Measurements from ENCODE around the gene RAB20. TPM values are rescaled to one million over a fixed set of nuclear protein-coding genes. Genes with fewer than 3 reads are reported as not detected.
"Not testable (repeated sequence)": the region's sequence is repeated elsewhere in the genome, so short reads cannot be mapped to it uniquely, and the experiment has no call there.

The RAB20 gene
- polyA plus RNA-seq, 5 donors, result 16.0 to 23.2 (median 20.7) TPM

DNA sequence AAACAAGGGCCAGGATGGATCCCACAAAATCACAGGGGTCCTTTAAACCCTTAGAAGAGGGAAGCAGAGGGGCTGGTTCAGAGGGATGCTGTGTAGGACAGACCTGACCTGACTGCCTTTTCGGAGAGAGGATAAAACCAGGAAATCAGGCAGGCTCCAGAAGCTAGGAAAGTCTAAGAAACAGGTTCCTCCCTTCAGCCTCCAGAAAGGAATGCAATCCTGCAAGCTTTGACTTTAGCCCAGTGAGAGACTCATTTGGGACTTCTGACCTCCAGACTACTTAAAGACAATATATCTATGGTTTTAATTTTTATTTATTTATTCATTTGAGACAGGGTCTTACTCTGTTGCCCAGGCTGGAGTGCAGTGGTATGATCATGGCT, 5.3 kb downstream of the RAB20 start:
- DNase-seq, result no peak

DNA sequence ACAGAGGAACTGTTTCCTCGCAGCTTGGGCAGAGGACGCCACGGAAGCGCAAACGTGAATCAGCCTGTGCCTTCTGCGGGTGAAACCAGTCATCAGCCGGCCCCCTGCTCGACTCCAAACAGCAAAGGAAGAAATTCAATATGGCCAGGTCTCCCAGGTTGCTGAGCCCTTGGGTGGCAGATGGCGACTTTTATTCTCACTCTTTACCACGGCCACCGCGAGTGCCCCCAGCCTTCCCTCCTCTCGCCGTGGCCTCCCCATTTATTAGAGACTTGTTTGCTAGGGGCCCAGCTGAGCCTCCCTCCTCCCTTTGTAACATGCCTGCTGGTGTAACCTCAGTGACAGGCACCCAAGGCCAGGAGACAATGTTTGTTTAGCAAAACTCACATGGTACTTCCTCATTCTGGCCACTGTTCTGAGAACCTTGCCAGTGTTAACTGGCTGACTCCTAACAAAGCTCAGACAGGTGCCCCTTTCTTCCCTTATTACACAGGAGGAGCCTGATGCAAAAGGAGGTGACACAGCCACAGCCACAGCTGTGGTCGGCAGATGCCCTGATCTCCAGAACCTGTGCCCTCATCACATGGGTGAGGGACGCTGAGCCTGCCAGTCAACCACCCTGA, 5.8 kb downstream of the RAB20 start:
- no peak for DNase-seq

DNA sequence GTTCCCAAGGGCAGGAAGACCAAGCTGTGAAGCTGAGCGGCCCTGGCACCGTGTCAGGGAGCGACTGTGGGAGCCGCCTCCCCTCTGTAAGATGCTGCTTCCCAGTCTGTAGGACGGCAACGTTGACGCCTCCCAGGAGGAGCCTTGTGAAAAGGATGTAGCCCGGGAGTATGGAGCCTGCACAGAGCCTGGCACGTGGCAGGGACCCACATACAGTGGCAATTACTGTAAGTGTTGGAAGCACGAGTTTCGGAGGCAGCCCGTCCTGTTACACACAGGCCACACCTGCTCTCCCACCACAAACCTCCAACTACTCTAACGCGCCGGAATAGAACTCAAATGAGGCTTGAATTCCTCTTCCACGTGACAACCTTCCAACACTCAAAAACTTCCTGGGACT, 6.6 kb downstream of the RAB20 start:
- DNase-seq, result no peak

DNA sequence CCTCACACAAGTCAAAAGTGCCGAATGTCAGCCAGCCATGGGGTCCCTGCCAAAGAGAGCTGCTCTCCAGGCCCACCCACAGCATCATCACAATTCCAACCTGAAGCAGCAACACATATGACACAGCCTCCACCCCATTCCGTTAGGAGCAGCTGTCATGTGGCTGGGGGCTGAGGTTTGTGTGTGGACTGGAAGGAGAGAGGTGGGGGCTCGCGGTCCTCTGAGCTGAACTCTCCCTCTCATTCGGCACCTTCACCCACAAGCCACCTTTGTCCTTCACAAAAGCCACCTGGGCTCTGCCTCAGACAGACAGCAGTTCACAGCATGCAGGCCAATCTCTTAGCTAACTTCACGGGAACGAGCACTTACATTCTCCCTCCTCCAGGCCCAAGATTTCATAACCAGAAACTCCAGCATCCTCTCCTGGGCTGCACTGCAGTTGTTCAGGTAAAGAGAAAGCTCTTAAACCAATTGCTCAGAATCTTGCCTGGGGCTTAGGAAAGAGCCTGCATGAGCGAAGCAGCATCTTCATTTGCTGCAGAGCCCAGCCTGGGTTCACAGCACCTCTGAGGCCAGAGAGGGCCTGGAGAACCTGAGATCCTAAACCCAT, 7.2 kb downstream of the RAB20 start:
- DNase-seq, result no peak

DNA sequence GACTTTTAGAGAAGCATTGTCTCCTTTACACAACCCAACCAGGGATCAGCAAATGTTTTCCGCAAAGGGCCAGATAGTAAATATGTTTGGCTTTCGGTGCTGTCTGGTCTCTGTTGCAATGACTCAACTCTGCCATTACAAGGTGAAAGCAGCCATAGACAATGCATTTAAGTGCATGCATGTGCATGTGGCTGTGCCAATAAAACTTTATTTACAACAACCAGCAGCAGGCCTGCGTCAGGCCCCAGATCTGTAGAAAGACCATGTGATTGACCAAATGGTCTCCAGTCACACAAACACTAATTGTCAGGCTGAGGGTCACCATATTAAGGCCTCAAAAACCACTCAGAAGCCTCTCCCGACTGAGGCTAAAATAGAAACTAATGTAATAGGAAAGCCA, 8.1 kb downstream of the RAB20 start:
- DNase-seq, result no peak

DNA sequence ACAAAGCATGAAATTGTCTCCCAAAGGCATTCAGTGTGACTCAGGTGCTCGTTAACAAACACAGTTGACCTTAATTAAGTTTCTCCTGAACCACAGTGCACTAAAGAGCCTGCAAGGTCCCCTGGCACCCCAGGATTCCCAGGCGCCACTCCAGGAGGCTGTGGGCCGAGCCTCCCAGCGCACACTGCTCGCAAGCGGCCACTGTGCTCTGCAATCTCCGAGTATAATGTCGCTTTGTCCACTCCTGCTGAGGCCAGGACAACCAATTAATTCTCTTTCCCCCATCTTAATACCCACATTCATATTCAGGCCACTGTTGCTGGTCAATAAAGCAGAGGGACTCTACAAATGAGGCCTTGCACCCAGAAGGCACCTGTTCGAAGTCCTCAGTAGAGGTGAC, 8.8 kb downstream of the RAB20 start:
- DNase-seq, result no peak

DNA sequence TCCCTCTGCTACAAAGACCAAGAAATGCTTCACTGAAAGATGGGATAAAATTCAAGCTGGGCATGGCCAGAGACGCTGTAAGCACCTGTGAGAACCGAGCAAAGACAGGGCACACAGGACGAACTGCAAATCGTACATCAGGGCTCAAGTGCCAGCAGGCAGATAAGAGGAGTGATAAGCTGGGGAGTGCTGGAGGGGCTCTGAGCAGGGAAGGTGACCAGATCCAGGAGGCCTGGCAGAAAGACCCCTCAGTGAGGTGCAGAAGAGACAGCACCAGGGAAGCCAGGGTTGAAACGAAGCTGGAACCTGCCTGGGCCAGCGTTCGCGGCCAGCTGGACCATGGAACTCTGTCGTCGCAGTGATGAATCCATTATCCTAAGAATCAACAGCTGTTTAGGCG, 10.2 kb downstream of the RAB20 start:
- no peak for DNase-seq

DNA sequence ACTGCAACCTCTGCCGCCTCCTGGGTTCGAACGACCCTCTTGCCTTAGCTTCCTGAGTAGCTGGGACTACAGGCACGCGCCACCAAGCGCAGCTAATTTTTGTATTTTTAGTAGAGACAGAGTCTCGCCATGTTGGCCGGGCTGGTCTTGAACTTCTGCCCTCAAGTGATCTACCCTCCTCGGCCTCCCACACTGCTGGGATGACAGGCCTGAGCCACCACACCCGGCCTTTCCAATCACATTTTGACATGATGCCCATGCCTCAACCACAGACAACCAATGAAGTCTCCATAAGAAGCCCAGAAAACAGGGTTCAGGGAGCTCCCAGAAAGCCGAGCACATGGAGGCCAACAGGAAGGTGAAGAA, 11.7 kb downstream of the RAB20 start:
- DNase-seq, result no peak

DNA sequence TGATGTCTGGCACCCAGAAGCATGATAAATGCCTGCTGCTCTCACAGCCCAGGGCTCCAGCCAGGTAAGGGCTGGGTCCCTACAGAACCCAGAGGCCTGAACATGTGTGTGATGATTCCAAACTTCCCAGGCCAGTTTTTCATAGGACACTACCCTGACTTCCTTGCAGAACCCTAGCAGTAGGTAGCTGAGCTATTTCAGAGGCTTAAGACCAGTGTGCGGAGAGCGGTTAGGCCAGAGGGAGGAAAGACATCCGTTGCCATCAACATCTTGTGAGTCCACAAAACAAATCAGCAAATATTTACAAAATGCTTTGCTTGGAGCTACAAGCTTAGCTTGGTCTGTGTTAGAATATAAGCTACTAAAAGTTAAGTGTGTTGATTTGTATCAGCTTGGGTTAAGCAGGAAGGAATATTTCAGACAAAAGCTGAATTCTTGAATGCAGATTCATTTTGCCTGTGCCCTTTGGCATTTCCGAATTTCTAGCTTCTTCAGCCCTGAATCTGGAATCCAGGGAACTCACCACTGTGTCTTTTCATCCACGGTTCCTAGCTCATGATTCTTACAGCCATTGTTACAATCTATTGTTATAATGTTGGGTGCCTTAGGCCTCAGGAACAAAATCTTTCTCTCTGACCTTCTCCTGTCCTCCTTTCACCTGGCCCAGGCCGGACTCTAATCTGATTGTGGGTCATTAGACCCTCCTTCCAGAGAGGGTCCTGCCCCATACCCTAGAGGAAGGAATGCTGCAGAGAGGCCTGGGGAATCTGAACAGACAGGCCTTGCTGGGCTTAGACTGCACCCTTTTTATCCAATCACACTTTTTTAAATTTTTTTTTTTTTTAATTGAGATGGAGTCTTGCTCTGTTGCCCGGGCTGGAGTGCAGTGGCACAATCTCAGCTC, 12.4 kb downstream of the RAB20 start:
- no peak for DNase-seq

DNA sequence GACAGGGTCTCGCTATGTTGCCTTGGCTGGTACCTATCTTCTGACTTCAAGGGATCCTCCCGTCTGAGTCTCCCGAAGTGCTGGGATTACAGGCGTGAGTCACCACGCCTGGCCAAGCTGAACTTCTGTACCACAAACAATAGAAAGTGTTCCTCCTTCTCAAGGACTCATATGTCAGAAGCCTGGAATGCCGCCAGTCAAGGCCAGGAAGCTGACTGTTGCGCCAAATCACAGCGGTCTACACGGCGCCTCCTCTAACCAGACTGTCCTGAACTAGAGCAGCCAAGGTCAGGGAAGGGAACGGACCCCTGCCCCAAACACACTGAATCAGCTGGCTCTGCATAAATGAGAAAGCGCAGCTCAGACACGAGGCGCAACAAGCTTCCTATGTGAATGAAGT, 14.6 kb downstream of the RAB20 start:
- no peak for DNase-seq

DNA sequence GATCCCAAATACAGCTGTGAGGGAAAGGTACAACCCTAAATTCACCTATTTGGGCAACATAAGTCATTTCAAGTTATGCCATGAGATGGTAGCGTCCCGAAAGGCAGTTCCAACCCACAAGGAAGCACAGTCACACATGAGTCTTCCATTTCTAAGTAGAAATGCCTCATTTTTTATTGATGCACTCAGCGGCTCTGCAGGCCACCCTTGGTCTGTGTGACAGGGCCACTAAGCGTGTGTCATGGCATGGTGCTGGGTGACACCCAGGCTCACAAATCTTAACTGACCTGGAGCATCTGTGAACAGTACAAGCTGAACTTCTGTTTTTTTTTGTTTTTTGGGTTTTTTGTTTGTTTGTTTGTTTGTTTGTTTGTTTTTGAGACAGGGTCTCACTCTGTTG, 15.1 kb downstream of the RAB20 start:
- DNase-seq, result no peak

DNA sequence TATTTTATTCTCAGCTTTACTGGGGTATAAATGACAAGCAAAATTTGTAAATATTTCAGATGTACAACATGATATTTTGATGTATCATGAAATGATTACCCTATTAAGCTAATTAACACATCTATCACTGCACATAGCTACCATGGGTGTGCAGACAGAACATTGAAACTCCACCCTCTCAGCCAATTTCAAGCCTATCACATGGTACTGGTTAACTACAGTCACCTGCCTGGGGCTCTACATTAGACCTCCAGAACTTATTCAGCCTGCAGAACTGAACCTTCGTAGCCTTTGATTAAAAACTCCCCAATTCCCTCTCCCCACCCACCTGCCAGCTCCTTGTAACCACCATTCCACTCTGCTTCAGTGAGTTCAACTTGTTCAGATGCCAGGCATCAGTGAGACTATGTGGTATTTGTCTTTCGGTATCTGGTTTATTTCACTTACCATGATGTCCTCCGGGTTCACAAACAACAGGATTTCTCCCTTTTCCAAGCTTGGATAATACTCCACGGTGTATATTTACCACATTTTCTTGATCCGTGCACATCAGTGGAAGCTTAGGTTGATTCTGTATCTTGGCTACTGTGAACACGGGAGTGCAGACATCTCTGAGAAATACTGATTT, 19.2 kb downstream of the RAB20 start:
- DNase-seq, result no peak

DNA sequence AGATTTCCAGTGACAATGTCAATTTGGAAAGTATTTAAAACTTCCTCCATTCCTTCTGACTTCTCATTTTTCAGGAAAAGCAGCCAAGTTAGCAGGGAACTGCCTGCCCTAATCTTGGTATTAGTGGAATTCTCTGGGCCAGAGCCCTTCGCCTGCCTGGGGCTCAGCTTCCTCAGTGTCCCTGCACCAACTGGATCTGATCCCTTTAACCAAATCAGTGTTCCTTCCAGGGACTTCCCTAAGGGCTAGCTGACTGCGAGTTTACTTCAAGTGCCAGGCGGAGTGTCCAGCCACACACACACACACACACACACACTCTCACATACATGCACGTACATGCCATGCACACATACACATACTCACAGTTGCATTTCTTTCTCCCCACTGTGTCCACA, 20.0 kb downstream of the RAB20 start:
- DNase-seq, result no peak

DNA sequence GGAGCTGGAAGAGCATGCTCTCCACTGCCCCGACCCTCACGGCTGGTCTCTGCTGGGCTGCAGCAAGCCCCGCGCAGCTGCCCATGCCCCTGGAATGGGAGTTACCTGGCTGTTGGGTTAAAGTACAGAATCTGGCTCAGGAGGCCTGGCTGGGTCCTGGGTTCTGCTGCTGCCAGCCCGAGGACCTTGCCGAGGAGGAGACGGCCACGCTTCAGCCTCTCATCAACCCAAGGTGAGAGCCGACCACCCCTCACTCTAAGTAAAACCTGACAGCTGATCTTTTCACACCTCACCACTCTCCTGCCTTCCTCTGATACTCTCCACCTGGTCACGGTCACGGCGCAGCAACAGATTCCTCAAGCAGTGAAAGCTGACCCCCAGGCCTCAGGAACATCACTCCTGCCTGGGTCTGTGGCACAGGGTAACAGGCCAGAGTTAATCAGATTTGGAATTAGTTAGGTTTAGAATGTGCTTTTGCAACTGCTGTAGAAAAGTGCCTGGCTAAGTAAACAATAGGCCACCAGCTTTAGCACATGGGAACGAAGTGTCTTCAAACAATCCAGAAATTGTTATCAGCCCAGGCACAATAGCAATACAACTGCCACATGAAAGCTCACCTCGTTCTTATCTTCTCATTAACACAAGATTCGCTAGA, 20.5 kb downstream of the RAB20 start:
- DNase-seq, result no peak

DNA sequence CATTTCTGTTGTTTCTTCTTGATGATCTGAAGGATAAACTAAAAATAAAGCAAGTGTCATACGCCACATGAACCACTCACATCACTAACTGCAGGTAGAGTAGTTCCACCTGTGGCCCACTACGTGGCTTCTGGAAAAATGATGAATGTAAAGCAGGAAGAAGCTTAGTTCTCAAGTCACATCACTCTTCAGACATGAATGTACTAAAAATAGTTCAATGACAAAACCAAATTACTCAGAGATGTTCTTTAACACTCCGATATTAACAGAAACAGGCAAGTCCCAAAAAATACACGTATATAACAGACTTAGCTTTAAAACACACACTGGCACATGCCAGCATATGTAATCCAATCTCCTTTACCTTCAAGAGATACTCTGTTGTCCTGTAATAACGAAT, 21.6 kb downstream of the RAB20 start:
- no peak for DNase-seq

DNA sequence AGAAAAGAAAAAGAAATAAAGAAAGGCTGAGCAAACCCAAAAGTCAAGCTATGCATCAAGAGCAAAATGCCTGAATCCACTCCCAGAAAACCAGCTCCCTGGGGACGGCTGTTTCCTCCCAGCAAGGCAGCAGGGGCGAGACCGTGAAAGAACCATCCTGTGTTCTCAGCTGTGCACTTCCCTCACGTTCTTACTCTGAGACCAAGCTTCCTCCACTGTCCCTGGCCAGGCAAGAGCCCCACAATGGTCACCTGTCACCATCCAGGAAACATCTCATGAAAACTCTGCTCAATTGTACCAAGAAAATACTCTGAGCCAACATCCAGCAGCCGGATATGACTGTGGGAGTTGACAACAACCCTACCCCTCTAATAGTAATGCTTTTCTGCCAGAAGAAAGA, 22.9 kb downstream of the RAB20 start:
- DNase-seq, result no peak

DNA sequence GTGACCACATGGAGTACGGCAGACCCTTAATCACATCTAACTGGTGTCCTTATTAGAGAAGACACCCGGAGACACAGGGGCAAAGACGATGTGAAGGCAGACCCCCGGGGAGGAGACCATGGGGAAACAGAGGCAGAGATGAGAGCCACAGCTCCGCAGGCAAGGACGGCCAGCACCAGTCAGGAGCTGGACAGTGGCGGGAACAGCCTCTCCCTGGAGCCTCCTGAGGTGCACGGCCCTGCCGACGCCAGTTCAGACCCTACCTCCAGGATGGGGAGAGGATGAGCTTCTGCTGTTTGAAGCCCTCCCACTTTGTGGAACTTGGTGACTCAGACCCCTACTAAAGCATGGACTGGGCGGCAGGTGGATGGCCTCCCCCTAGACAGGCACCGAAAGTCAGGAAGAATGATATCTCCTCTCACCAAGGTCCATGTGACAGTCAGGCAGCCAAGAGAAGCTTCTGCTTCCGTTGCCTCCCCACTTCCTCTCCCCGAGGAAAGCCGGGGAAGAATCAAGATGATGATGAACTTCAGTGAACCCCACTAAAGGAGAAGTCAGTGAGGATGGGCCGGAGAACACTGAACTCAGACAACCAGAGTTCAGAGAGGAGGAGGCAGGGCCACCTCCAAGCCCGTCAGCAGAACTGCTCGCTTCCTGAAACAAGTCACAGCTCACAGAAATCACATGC, 25.4 kb downstream of the RAB20 start:
- DNase-seq, result no peak

DNA sequence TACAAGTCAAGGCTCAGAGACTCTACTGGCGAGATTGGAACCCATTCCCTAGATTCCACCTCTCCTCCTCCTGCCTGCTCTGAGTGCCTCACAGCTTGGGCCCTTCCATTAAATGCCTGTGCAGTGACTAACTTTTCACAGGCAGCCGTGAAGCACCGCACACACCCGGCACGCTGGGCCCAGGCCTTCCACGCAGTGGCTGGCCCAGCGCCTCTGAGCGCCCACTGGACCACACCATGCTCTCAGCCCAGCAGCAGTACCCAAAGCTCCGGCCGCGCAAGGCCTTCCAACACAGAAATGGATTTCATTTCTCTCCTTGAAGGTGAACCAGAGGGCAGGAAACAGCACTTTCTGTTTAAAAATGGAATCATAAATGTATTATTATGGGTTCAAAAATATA, 26.0 kb downstream of the RAB20 start:
- no peak for DNase-seq

DNA sequence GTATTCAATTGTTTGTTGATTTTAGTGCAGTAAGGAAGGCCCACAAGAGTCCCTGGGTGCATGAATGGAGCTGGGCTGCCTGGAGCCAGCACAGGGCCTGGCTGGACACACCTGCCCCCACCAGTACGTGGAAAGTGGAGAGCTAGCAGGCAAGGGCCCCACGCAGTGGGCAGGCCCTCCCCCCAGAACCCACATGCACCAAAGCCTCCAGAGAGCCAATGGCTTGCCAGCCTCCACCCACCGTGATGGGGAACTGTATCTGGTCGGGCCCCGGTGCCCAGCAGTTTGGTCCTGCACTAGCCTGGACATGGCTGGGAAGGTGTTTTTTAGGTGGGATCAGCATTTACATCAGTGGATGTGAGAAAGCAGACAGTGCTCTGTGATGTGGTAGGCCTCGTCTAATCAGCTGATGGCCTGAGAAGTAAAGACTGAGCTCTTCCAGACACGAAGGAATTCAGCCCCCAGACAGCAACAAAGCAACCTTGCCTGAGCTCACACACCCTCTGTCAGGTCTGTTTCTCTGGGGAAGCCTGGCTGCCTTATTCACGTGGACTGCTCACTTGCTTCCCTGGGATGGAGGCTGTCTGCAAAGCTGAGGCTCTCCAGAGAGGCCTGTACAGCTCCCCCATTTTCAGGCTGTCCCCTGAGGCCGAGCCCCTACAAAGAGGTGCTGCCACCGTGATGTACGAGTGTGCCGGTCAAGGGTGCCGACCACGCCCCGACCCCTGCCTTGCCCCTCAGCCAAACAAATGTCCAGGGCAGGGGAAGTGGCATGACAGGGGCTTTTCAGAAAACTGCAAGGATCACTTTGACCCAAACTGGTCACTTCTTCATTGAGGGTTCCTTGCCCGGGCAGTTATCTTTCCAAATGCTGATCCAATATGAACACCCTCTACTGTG, 27.5 kb downstream of the RAB20 start:
- no peak for DNase-seq

DNA sequence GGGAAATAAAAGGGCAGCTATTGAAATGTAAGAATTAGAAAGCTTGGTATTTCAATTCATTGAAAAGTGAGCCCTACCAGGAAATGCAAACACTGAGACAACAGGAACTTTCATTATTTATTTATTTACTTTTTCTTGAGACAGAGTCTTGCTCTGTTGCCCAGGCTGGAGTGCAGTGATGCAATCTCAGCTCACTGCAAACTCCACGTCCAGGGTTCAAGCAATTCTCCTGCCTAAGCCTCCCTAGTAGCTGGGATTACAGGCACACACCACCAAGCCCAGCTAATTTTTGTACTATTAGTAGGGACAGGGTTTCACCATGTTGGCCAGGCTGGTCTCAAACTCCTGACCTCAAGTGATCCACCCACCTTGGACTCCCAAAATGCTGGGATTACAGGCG, 29.3 kb downstream of the RAB20 start:
- DNase-seq, result not testable (repeated sequence)

DNA sequence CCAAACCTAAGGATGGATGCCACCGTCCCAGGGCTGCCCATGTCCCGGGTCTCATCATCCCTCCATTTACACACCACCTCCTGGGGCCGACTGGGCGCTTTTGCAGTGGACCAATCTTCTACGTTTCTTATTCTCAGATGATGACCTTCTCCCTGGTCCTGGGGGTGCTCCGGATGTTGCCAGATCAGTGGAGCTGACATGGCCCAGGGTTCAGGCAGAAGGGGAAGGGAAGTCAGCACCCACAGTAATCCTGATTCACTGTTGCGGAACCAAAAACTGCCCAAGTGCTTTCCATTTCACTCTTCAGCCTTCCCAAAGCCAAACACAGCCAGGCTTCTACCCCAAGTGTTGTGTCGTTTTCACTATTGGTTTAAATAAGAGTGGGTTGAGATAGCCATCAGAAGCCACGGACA, 29.8 kb downstream of the RAB20 start:
- DNase-seq, result no peak
